Hematopoietic multipotent progenitor cell treated with erythropoietin and hydrocortisone succinate and interleukin-3 and kit ligand, for 6 days (in vitro differentiated cells): ENCODE data around the gene PRDM16.
"Not testable (repeated sequence)": the region's sequence is repeated elsewhere in the genome, so short reads cannot be mapped to it uniquely, and the experiment has no call there.

Experiments used
- DNase-seq: peaks from one replicate; pipeline ENCODE4 v3.0.0-alpha.2; 2015

PRDM16 gene

DNA sequence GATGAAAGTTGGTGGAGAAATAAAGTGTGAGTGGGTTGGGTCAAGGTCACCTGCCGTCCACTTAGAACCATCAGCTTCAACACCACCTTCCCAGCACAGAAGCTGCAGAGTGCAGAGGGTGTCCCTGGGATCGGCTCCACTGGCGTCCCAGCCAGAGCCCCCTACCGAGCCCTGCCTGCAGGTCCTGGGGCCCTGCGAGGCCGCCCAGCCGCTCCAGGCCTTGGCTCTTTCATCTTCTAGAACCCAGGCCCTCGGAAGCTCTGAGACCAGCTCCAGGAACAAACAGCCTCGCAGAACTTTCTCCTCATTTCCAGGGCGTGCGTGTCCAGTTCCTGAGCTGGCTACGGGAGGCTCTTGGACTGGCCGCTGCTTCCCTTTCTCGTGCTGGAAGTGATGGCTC is 166.0 kb downstream of the PRDM16 start:
- no peak for DNase-seq

GRCh38 chr1:3235496-3235895 is 166.5 kb downstream of the PRDM16 start:
- no peak for DNase-seq

- DNase-seq, result no peak
Observed at GRCh38 chr1:3236361-3236760, 167.4 kb downstream of the PRDM16 start.

DNA sequence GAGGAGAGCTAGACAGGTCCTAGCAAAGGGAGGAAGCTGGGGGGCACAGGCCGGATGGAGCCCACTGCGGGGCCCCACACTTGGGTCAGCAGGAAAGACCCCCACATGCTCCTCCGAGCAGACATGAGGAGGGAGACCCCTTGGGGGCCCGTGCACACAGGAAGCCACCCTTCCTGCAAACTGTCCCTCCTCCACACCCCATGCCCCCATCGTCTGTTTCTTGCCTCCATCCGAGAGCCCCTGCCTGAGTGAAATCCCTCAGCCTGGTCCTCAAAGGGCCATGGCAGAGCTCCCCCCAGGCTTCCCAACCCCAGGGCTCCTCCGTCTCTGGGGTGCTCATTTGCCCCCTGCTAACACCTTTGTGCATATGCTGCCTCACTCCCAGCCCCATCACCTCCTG is 168.0 kb downstream of the PRDM16 start:
- no peak for DNase-seq

DNA sequence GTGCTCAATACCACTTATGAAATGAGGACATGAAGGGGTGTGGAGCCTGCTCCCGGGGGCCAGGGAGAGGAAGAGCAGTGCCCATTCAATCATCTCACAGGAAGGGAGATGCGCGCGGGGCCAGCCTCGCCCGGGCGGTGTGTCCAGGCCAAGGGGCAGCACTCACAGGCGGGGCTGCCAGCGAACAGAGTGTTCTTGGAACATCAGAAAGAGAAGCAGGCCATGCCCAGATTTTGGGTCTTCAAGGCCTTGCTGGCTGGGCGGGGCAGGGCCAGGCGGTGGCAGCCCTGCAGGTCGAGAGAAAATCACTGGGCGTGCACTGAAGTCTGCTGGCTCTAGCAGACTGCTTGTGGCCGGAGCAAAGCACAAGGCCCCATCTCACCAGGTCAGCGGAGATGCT is 168.6 kb downstream of the PRDM16 start:
- DNase-seq, result no peak

DNA sequence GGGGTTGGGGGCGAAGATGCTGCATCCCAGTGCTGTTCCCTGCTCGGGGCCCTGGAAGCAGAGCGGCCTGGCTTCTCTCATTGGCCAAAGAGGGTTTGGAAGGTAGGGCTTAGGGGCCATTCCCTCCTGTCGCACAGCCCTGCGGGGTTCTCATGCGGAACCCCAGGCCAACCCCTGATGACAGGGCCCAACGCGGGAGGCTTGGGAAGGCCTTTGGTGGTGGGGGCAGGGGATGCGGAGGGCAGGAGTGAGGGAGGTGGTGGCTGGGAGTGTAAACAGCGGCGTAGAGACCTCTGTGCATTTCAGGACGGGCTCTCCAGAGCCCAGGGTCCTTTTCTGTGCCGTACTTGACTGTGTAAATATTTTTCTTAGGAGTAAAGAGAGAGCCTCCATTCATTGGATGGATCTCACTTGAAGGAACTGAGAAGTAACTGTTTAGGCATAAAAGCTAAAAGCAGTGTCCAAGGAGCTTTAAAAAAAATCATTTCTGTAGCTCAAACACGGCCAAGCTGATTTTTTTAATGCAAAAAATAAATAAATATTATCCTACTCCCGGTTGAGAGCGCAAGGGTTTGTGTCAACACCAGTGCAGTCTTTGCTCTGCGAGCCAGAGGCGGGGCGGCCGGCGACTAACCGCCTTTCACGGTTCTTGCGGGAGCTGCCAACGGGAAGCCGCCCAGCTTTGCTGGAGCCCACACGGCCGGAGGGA is 169.1 kb downstream of the PRDM16 start:
- DNase-seq, result no peak

GRCh38 chr1:3238703-3239278 is 169.8 kb downstream of the PRDM16 start:
- no peak for DNase-seq

DNA sequence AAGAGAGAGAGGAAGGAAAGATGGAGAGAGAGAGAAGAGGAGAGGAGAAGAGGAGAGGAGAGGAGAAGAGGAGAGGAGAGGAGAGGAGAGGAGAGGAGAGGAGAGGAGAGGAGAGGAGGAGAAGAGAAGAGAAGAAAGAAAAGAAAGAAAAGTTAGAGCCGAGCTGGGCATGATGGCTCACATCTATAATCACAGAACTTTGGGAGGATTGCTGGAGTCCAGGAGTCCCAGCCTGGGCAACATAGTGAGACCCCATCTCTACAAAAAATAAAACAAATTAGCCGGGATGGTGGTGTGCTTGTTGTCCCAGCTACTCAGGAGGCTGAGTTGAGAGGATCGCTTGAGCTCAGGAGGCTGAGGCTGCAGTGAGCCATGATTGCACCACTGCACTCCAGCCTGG is 171.0 kb downstream of the PRDM16 start:
- not testable (repeated sequence) for DNase-seq

- DNase-seq, result no peak
Observed at GRCh38 chr1:3240524-3241235, 171.7 kb downstream of the PRDM16 start.

- DNase-seq, result no peak
Observed at GRCh38 chr1:3241236-3241550, 172.2 kb downstream of the PRDM16 start.

DNA sequence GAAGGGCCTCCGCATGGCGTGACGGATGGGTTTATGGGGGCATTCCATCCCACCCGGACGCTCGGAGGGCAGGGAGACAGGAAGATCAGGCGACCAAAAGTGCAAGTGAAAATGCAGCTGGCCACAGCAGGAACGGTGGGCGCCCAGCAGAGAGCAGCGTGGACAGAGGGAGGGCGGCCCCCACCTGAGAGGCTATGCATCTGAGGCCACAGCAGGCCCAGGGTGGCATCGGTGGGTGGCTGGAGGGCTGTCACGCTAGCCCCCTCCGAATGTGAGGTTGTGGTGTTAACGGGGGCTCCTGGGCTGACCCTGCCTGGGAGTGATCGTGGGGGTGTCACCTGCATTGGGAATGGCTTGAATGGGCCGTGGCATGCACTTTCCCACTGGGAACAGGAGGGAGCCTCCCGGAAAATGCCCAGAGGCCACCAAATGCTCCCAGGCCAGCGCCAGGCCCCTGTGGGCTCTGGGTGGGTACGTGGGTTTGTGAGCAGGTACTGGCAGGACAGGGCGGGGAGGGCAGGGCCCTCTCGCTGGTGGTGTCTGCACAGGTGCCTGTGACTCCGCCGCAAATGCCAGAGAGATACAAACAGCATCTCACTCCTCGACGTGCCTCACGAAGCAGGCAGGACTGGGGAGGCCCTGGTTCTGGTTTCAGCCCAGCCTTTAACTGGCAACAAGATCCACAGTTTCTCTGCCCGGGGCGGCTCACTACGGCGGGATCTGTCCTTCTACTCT is 172.8 kb downstream of the PRDM16 start:
- DNase-seq, result no peak

DNA sequence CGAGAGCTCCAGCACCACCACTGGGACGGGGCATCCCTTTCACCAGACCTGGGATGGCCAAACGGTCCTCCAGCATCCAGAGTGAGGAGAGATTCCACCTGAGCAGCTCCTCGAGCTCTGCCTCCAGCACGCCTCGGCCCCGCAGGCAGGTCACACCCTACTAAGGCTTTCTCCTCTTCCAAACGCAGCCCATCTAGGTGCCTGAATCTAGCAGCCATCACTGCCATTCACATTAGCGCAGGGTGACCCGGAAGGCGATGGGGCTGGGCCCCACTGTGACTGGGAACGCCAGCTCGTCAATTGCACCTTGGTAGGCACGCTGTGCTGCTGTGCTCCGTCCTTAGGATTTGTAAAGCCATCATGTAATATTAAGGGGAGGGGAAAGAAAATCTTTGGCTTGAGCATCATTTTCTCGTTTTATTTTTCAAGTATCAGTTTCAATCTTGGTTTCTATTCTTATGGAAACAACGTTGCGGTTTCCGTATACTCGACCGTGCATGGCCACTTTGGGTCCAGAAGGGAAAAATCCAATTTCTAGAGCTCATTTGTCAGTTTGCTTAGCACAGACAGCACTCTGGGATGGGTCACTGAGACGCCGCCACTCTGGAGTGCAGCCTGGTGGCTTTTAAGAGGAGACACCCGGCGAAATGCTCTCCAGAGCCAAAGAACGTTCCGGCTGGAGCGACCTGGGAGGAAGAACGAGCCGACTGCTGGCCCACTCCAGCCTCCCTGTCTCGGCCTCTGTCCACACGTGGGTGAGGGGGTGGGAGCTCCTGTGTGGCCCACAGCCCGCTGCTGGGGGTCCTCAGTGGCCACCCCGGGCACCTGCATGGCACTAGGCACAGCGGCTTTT is 173.6 kb downstream of the PRDM16 start:
- DNase-seq, result no peak

- DNase-seq, result no peak
Observed at GRCh38 chr1:3243304-3243703, 174.3 kb downstream of the PRDM16 start.

DNA sequence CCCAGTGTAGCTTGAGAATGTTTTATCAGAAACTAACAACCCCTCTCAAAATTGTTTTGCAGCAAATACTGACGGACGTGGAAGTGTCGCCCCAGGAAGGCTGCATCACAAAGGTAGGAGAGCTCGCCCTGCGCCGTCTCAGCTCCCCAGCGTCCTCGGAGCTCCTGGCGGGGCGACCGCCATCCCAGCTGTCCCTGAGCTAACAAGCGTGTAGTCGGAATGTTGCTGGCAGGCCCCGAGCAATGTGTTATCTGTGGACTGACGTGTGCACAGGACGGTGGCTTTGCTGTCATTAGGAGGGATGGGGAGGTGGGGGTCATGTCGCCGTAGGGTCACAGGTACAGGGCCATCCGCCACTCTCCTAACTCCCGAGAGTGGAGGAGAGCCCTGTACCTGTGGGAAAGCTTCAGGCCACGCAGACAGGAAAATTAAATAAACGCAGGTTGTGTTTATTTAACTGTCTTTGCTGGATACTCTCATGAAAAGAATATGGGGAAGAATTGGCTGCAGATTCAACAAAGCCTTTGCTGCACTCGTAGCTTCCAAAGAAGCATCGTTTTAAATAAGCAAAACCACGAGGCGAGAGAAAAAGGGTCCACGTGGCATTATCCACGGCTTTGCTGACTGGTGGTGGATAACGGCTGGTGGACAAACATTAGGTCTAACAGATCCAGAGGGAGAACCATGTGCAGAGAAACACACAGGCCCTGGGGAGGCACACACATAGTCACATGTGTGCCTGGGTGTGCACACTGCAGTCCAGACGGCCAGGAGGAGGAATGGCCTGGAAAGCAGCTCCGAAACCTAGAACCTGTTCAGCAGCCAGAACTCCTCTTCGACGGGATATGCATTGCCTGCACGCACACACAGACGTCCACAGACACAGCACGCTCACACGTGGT is 175.3 kb downstream of the PRDM16 start:
- DNase-seq, result no peak

DNA sequence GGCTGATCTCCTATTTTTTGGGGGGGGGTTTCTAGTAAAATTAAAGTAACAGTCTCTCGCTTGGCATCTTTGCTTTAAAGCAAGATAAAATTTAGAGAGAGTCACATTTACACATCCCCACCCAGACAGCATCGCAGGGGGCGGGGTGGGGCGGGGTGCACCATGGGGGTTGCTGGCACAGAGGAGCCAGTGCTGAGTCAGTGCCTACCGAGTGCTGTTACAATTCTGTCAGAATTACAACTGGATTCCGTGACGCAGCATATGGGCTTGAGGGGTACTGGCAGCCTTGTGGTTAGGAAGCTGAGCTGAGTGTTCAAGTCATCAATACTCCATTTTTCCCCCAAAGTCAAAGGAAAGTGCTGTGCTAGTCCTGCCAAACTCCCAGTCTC is 175.9 kb downstream of the PRDM16 start:
- DNase-seq, result peak; percentile 36

DNA sequence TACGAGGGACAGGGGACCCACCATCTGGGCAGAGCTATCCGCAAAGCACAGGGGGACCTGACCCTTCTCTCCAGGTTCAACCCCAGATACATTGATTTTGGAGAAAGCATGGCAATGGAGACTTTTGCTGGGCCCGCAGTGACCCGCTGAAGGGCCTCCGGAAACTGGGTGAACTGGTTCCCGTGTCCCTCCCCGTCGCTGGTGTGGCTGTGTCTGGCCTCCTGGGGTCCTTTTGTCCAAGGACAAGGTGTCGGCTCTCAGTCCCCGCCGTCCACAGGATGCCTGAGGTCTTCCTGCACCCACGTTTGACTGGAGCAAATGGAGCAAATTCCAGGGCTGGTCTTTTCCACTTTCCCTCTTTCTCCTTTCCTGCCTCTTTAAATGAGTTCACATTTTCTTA is 176.3 kb downstream of the PRDM16 start:
- no peak for DNase-seq

- DNase-seq, result no peak
Observed at GRCh38 chr1:3245768-3246167, 176.8 kb downstream of the PRDM16 start.

DNA sequence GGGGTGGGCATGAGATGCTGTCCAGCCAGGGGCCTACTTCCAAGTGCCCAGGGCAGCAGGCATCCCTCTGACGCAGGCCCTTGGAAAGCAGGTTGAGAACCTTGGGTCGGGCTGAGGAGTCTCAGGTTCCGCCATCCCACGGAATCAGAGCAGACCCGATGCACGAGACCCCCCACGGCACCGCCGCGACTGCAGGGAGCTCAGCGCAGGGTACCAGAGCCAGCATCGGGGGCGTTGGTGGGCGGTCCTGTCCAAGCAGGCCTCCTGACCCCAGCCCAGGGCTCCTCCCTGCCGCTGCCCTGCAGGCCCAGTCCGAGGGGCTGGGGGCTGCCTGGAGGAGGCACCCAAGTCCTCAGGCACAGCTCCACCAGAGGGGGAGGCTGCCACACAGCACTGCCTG is 177.2 kb downstream of the PRDM16 start:
- no peak for DNase-seq

DNA sequence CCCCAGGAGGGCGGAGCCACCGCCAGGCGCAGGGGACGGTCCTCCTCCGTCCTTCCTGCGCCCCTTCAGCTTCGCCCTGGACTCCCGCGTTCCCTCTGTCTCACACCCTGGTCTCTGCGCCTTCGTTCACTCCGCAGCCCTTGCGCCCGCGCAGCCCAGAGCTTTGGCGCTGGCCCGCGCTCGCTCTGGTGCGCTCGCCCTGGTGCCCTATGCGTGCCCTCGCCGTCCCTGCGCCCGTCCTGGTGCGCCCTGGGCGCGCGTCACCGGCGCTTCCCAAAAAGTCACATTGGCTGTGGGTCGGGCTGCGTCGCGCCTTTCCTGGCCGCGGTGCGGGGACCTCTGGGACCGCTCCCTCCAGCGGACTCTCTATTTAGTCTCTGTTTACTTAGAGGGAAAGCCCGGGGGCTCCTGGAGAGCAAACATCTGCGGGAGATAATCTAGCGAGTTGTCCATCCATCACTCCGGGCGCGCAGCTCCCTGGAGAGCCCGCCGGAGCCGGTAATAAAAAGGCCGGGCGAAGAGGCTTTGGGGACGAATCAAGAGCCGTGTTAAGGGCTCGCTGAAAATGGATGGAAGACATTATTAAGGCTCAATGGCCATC is 178.6 kb downstream of the PRDM16 start:
- no peak for DNase-seq

GRCh38 chr1:3248155-3249141 is 179.4 kb downstream of the PRDM16 start:
- DNase-seq, result no peak
